BLaER1 (cell line): ENCODE measurements around the gene TTC4.

Experiments used
- H3K27ac ChIP-seq: shearing (Covaris generic); formaldehyde crosslinking; 2 replicates; pipeline ENCODE4 v1.8.1; 2022
- H3K27me3 ChIP-seq: shearing (Covaris generic); formaldehyde crosslinking; 2 replicates; pipeline ENCODE4 v1.8.1; 2022
- H3K36me3 ChIP-seq: shearing (Covaris generic); formaldehyde crosslinking; 2 replicates; pipeline ENCODE4 v1.8.1; 2022
- H3K4me1 ChIP-seq: shearing (Covaris generic); formaldehyde crosslinking; 2 replicates; pipeline ENCODE4 v1.8.1; 2022
- H3K4me2 ChIP-seq: shearing (Covaris generic); formaldehyde crosslinking; 2 replicates; pipeline ENCODE4 v1.8.1; 2022
- H3K4me3 ChIP-seq: shearing (Covaris generic); formaldehyde crosslinking; 2 replicates; pipeline ENCODE4 v1.8.1; 2022
- H3K9ac ChIP-seq: shearing (Covaris generic); formaldehyde crosslinking; 2 replicates; pipeline ENCODE4 v1.8.1; 2022
- H3K9me3 ChIP-seq: shearing (Covaris generic); formaldehyde crosslinking; 2 replicates; pipeline ENCODE4 v1.8.1; 2022
- H4K20me1 ChIP-seq: shearing (Covaris generic); formaldehyde crosslinking; 2 replicates; pipeline ENCODE4 v1.8.1; 2022
- Cebpa-rat ChIP-seq: shearing (Covaris generic); IDR thresholded peaks from 2 replicates; pipeline ENCODE4 v1.8.1; 2022

TTC4 gene

DNA sequence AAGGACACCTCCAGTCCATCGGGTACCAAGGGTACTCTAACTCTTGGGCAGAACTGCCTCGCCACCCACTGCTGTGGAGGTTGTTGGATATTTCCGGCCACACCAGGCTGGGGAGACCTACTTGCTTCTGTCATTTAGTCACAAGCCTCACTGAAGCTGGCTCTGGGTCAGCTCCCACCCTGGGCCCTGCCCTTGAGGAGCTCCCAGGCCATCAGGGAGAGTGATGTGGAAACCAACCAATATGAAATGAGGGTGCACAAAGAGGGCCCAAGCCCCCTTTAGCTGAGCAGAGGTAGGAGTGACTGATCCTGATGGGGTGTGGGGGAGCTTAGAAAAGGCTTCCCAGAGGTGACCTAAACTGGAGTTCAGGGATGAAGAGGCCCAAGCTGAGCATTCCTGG, 29.0 kb downstream of the TTC4 start:
- no peak overlapping the region for H3K4me2 ChIP-seq
- H3K27me3 ChIP-seq, result no peaks in the 10 kb centered on the region
- no peak for TF ChIP-seq Cebpa-rat
- no peak overlapping the region for H3K4me3 ChIP-seq
- no peaks in the 10 kb centered on the region for H3K4me1 ChIP-seq
- no peaks in the 10 kb centered on the region for H3K9me3 ChIP-seq
- peaks cover 53% of the 10 kb centered on the region for H3K36me3 ChIP-seq
- H3K9ac ChIP-seq, result no peak overlapping the region
- no peak overlapping the region for H3K27ac ChIP-seq
- H4K20me1 ChIP-seq, result peaks cover 21% of the 10 kb centered on the region; the same call in 1 of the 2 replicates

DNA sequence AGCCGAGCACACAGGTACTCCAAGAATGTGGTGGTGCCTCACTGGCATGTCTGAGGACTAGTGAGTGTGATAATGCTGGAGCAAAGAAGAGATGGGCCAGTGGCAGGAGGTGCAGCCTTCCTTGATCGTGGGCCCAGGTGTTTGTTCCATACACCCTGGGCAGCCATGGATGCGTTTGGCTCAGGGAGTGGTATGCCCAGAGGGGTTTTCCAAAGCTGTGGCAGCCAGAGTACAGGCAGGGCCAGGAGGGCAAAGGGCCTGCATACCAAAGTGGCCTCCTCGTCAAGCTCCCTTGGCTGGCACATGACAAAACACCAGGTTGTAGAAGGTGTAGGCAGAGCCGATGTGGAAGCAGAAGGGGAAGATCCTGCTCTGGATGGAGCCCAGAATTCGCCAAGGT, 29.6 kb downstream of the TTC4 start:
- H3K36me3 ChIP-seq, result peaks cover 48% of the 10 kb centered on the region
- H3K9me3 ChIP-seq, result no peaks in the 10 kb centered on the region
- H4K20me1 ChIP-seq, result peaks cover 21% of the 10 kb centered on the region; the same call in 1 of the 2 replicates
- TF ChIP-seq Cebpa-rat, result no peak
- H3K9ac ChIP-seq, result no peak overlapping the region
- no peak overlapping the region for H3K4me2 ChIP-seq
- H3K4me3 ChIP-seq, result no peak overlapping the region
- H3K4me1 ChIP-seq, result no peaks in the 10 kb centered on the region
- H3K27me3 ChIP-seq, result no peaks in the 10 kb centered on the region
- no peak overlapping the region for H3K27ac ChIP-seq

DNA sequence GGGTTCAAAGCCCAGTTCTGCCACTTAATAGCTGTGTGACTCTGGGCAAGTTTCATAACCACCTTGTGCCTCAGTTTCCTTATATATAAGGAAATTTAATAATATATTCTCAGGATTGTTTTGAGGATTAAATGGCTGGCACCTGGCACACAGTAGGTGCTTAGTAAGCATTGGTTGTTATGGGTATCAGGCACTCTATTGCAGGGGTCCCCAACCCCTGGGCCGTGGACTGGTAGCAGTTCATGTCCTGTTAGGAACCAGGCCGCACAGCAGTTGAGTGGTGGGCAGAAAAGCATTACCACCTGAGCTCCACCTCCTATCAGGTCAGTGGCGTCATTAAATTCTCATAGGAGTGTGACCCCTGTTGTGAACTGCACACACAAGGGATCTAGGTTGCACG, 30.2 kb downstream of the TTC4 start:
- H3K4me3 ChIP-seq, result no peak overlapping the region
- H3K4me2 ChIP-seq, result no peak overlapping the region
- H3K9me3 ChIP-seq, result no peaks in the 10 kb centered on the region
- no peaks in the 10 kb centered on the region for H3K4me1 ChIP-seq
- no peak for TF ChIP-seq Cebpa-rat
- H3K9ac ChIP-seq, result no peak overlapping the region
- H3K27ac ChIP-seq, result no peak overlapping the region
- H3K36me3 ChIP-seq, result peaks cover 42% of the 10 kb centered on the region
- peaks cover 21% of the 10 kb centered on the region; the same call in 1 of the 2 replicates for H4K20me1 ChIP-seq
- H3K27me3 ChIP-seq, result no peaks in the 10 kb centered on the region

DNA sequence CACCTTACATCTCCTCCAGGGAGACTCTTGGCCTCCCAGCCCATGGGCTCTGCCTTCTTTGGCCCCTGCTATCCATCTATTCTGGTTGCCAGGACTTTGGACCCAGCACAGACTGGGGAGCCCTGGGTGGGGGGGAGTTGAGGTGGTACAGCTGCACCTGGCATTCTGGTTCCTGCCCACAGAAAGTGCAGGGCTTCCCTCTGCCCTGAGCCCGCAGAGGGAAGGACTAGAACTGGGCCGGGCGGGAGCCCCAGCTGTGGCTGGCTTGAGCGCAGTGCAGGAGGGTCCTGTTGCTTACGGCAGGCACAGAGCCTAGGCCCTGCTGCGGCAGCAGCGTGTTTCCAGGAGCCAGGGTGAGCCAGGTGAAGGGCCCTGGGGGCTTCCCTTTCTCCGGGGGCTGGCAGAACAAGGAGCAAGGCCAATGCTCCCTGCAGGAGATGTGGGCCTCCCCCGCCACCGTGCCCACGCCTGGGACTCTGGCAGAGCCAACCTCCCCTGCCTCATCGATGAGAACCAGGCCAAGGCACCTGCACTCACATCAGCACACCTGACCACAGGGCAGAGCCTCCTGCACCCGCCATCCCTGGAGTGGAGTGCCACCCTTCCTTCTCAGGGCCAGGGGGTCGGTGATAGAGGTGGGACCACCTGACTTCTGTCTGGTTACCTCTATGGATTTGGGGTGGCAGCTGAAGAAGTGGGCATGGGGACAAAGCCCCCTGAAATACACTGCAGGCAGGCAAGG, 32.6 kb downstream of the TTC4 start:
- Histone ChIP-seq H3K36me3 (peaks cover 18% of the 10 kb centered on the region), H3K27me3 (no peaks in the 10 kb centered on the region), H4K20me1 (peaks cover 8% of the 10 kb centered on the region; the same call in 1 of the 2 replicates), H3K4me3 (no peak overlapping the region), H3K9me3 (no peaks in the 10 kb centered on the region), H3K4me1 (no peaks in the 10 kb centered on the region), H3K9ac (no peak overlapping the region), H3K27ac (no peak overlapping the region), H3K4me2 (no peak overlapping the region)
- TF ChIP-seq Cebpa-rat, result no peak

DNA sequence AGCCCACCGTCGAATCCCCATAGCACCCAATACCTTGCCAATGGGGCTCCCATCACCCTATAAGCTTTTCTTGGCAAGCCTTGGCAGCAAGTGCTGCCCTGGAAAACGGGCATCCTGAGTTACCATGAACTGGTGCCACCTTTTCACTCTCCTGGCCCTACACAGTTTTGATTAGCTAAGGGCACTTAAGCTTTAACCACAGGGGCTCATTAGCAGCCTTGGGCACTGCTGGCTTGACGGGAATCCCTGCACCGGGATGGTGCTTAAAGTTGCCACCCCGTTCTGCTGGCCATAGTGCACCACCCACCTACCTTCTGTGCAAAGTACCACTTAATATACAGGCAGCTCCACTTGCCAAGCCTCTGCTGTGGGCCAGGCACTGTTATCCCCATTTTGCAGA, 34.9 kb downstream of the TTC4 start:
- no peaks in the 10 kb centered on the region for H3K27me3 ChIP-seq
- no peaks in the 10 kb centered on the region for H3K36me3 ChIP-seq
- TF ChIP-seq Cebpa-rat, result no peak
- no peak overlapping the region for H3K4me2 ChIP-seq
- no peaks in the 10 kb centered on the region for H3K9me3 ChIP-seq
- H3K9ac ChIP-seq, result no peak overlapping the region
- no peak overlapping the region for H3K27ac ChIP-seq
- H3K4me3 ChIP-seq, result no peak overlapping the region
- H4K20me1 ChIP-seq, result no peaks in the 10 kb centered on the region
- no peaks in the 10 kb centered on the region for H3K4me1 ChIP-seq

DNA sequence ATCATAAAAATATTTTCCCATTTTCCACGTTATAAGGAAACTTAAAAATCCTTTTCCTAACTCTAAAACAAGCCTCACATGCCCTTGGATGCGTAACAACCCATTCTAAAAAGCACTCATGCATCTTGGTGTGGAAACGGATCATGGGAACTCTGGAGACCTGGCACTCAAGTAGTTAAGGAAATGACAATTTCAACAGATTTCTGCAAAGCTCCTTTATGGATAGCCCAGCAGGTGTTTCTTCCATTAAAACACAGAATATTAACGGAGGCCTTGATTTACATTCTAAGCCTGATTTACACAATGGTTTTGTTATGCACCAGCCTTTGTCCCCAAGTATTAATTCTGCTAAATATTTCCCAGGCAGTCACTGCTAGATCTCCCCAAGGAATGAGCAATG, 35.8 kb downstream of the TTC4 start:
- TF ChIP-seq Cebpa-rat, result no peak

DNA sequence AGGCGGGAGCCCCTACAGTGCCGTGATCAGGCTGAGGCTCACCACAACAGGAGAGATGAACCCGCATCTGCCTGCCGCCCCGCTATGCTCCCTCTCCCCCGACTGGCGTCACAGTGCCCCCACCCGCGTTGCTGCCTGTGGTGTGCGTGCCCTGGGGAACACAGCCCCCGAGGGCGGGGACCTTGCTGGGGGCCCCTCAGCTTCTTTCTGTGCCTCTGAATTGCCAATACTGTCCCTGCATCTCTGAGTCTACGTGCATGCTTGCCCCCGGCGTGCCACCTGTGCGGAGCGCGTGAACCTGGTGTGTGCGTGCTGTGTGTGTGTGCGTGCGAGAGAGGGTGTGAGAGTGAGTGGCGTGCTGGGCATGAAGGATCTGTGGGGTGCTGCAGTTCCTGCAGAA, 38.4 kb downstream of the TTC4 start:
- H3K9ac ChIP-seq, result no peak overlapping the region
- H3K27ac ChIP-seq, result no peak overlapping the region
- H3K9me3 ChIP-seq, result no peaks in the 10 kb centered on the region
- H3K27me3 ChIP-seq, result no peaks in the 10 kb centered on the region
- no peaks in the 10 kb centered on the region; the same call in 1 of the 2 replicates for H4K20me1 ChIP-seq
- no peak for TF ChIP-seq Cebpa-rat
- H3K4me3 ChIP-seq, result no peak overlapping the region
- H3K4me2 ChIP-seq, result no peak overlapping the region
- peaks cover 31% of the 10 kb centered on the region for H3K36me3 ChIP-seq
- no peaks in the 10 kb centered on the region for H3K4me1 ChIP-seq

More for the DNA sequence above, 35.8 kb downstream of the TTC4 start:
- H3K36me3 ChIP-seq, result peaks cover 5% of the 10 kb centered on the region
- no peak overlapping the region for H3K4me2 ChIP-seq
- no peaks in the 10 kb centered on the region for H3K27me3 ChIP-seq
- H3K9ac ChIP-seq, result no peak overlapping the region
- H3K4me1 ChIP-seq, result no peaks in the 10 kb centered on the region
- no peak overlapping the region for H3K27ac ChIP-seq
- H3K4me3 ChIP-seq, result no peak overlapping the region
- H3K9me3 ChIP-seq, result no peaks in the 10 kb centered on the region
- H4K20me1 ChIP-seq, result no peaks in the 10 kb centered on the region

DNA sequence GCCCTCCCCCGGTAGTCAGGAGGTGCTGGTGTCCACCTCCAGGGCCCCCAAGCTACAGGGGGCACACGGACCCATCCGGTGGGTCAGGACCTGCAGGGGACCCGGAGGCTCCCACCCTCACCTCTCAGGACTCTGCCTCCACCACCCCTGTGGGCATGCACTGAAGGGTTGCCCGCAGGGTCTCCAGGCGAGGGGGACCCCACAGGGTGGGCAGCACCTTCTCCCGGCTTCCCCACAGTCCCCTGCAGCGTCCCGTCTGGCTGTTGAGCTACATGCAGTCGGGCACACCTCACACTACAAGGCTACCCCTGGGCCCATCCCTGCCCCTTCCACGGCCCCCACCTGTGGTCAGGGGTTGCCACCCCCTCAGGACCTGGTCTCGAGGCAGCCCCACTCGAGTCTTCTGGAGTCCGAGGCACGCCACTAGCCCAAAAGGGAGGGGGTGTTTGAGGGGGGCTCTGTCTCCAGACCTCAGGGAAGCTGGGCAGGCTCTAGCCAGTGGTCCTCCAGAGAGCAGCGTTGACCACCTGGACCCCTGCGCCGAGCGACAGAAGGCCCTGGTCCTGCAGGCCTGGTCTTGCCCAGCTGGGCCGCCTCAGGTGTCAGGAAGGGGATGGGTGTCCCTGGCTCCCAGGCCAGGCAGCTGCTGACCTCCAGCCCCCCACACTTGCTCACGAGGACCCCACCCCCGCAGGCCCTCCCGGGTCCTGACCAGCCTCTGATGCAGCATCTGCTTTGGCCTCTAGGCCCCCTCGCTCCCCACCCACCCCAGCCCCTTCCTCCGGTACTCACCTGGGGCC, 39.0 kb downstream of the TTC4 start:
- Histone ChIP-seq H4K20me1 (no peaks in the 10 kb centered on the region; the same call in 1 of the 2 replicates), H3K4me1 (no peaks in the 10 kb centered on the region)
- TF ChIP-seq Cebpa-rat, result no peak

DNA sequence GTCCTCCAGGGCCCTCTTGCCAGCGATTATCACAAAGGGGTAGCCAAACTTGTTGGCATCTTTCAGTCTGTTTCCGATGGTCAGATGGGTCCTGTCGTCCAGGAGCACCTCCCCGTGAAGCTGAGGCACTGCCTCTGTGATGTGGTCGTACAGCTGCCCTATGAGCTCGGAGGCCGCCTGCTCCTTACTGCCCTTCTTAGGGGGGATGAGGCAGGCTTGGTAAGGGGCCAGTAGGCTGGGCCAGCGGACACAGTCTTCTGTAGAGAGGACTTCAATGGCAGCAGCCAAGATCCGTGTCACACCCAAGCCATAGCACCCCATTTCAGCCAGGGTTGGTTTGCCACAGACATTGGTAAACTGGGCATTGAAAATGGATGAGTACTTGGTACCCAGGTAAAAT, 42.2 kb downstream of the TTC4 start:
- H3K4me3 ChIP-seq, result no peak overlapping the region
- H3K4me2 ChIP-seq, result no peak overlapping the region
- peaks cover 34% of the 10 kb centered on the region for H3K36me3 ChIP-seq
- H3K27me3 ChIP-seq, result no peaks in the 10 kb centered on the region
- H3K27ac ChIP-seq, result no peak overlapping the region
- no peaks in the 10 kb centered on the region for H3K9me3 ChIP-seq
- H4K20me1 ChIP-seq, result no peaks in the 10 kb centered on the region; the same call in 1 of the 2 replicates
- TF ChIP-seq Cebpa-rat, result no peak
- no peak overlapping the region for H3K9ac ChIP-seq
- H3K4me1 ChIP-seq, result peaks cover 2% of the 10 kb centered on the region; the same call in 1 of the 2 replicates

More for the DNA sequence above, 39.0 kb downstream of the TTC4 start:
- H3K36me3 ChIP-seq, result peaks cover 34% of the 10 kb centered on the region
- no peak overlapping the region for H3K4me3 ChIP-seq
- H3K9me3 ChIP-seq, result no peaks in the 10 kb centered on the region
- no peak overlapping the region for H3K4me2 ChIP-seq
- no peak overlapping the region for H3K9ac ChIP-seq
- no peaks in the 10 kb centered on the region for H3K27me3 ChIP-seq
- no peak overlapping the region for H3K27ac ChIP-seq
